Activated CD4-positive, alpha-beta T cell treated with anti-CD3 and anti-CD28 coated beads, Interleukin-2, amount 10 ng/mL, durations not matched to agents 24 days and 14 days (primary cell): Measurements from ENCODE around the gene OR5T1. TPM values are rescaled to one million over a fixed set of nuclear protein-coding genes. Genes with fewer than 3 reads are reported as not detected.

Experiments
- DNase-seq: peaks from one replicate; pipeline ENCODE4 v3.0.0; 2022
- H3K27ac Mint-ChIP-seq: one replicate; pipeline ENCODE4 v1.8.0; 2022; ENCODE audit warnings: mild to moderate bottlenecking, mixed read lengths
- H3K27me3 Mint-ChIP-seq: one replicate; pipeline ENCODE4 v1.8.0; 2022; ENCODE audit warnings: mixed read lengths
- H3K36me3 Mint-ChIP-seq: one replicate; pipeline ENCODE4 v1.8.0; 2022; ENCODE audit warnings: low read depth, mild to moderate bottlenecking, mixed read lengths
- H3K4me1 Mint-ChIP-seq: one replicate; pipeline ENCODE4 v1.8.0; 2021; ENCODE audit warnings: mixed read lengths
- H3K4me3 Mint-ChIP-seq: one replicate; pipeline ENCODE4 v1.8.0; 2022; ENCODE audit warnings: mild to moderate bottlenecking, moderate library complexity, mixed read lengths
- H3K9me3 Mint-ChIP-seq: one replicate; pipeline ENCODE4 v1.8.0; 2021; ENCODE audit warnings: mixed read lengths
- intact Hi-C: fragments of 100-400 bp; cut with micrococcal nuclease; formaldehyde crosslinking; loops from one replicate; pipeline ENCODE4 v1.15.1; 2023
- total RNA-seq: library from RNA; stranded (reverse); gene quantifications from 2 replicates; pipeline ENCODE4 v1.2.3, GENCODE V29; 2022

OR5T1 gene
- not detected in 2 replicates for total RNA-seq

GRCh38 chr11:56273854-56274253 lies at the start of gene OR5T1:
OR5T1 (plus strand) TSS chr11:56274154; CDS start chr11:56275639, 1,485 bp downstream.
- Mint-ChIP-seq H3K4me1 (no peaks in the 10 kb centered on the region), H3K27me3 (no peaks in the 10 kb centered on the region), H3K36me3 (no peaks in the 10 kb centered on the region), H3K9me3 (peaks cover 4% of the 10 kb centered on the region), H3K27ac (no peak within 1 kb of the TSS), H3K4me3 (no peak within 1 kb of the TSS)
- no peak for DNase-seq
- intact Hi-C loops, result no loop called here

GRCh38 chr11:56234155-56234554 lies 39.8 kb upstream of the OR5T1 start, which contains the start of gene OR5T2:
OR5T2 (minus strand) TSS chr11:56234255; CDS start chr11:56233062, 1,193 bp downstream.
- Mint-ChIP-seq H3K9me3 (peaks cover 10% of the 10 kb centered on the region), H3K27me3 (no peaks in the 10 kb centered on the region), H3K4me3 (no peak within 1 kb of the TSS), H3K27ac (no peak within 1 kb of the TSS), H3K4me1 (no peaks in the 10 kb centered on the region), H3K36me3 (no peaks in the 10 kb centered on the region)
- intact Hi-C loops, result no loop called here
- DNase-seq, result no peak

- H3K27me3 Mint-ChIP-seq, result no peaks in the 10 kb centered on the region
- no peaks in the 10 kb centered on the region for H3K4me1 Mint-ChIP-seq
- DNase-seq, result no peak
- no peaks in the 10 kb centered on the region for H3K36me3 Mint-ChIP-seq
- no peak within 1 kb of the TSS for H3K4me3 Mint-ChIP-seq
- intact Hi-C loops, result no loop called here
- H3K27ac Mint-ChIP-seq, result no peak within 1 kb of the TSS
- peaks cover 12% of the 10 kb centered on the region for H3K9me3 Mint-ChIP-seq
These were observed 22.0 kb upstream of the OR5T1 start, which contains the start of gene OR5T3 for GRCh38 chr11:56251954-56252353. OR5T3 (plus strand) TSS chr11:56252254; CDS start chr11:56252254, 0 bp downstream.

DNA sequence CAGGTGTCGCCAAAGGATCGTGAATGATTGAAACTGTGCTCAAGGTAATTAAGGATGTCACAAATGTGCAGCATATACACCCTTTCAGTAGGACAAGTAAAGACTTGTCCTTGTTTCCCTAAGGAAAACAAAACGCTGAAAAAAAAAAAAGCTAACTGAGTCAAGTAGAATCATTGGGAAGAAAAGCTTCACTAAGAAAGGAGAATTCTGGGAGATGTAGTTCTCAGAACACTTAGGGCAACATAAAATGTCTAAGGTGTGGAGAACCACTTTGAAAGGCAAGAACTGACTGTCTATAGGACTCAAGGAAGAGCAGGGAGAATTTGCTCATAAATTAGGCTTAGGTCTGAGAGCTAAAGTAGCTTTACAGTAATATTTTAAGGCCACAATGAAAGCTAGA lies 2.9 kb upstream of the OR5T1 start:
- Mint-ChIP-seq H3K27ac (no peak overlapping the region), H3K4me3 (no peak overlapping the region), H3K9me3 (peaks cover 13% of the 10 kb centered on the region), H3K4me1 (no peaks in the 10 kb centered on the region), H3K36me3 (no peaks in the 10 kb centered on the region), H3K27me3 (no peaks in the 10 kb centered on the region)
- intact Hi-C loops, result no loop called here
- DNase-seq, result no peak

GRCh38 chr11:56292154-56292553 lies 18.2 kb downstream of the OR5T1 start, which contains the start of gene OR8H1:
OR8H1 (minus strand) TSS chr11:56292254; CDS start chr11:56291062, 1,192 bp downstream.
- Mint-ChIP-seq H3K27ac (no peak within 1 kb of the TSS), H3K27me3 (no peaks in the 10 kb centered on the region), H3K36me3 (no peaks in the 10 kb centered on the region), H3K4me1 (no peaks in the 10 kb centered on the region), H3K9me3 (no peaks in the 10 kb centered on the region), H3K4me3 (no peak within 1 kb of the TSS)
- no peak for DNase-seq
- intact Hi-C loops, result no loop called here

DNA sequence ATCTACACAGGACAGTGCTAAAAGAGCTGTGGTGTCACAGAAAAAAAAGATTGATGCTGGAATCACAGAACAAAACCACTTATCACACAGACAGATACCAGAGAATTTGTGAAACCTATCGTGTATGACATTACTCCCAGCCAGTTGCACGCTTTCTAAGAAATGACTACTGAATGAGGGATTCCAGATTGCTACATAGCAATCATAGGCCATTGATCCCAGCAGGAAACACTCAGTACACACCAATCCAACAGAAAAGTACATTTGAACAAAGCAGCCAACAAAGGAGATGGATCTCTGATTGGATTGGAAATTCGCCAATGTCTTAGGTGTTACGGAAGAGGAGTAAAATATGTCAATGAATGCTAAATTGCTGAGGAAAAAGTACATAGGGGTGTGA lies 22.9 kb downstream of the OR5T1 start:
- H3K4me1 Mint-ChIP-seq, result no peaks in the 10 kb centered on the region
- DNase-seq, result no peak

DNA sequence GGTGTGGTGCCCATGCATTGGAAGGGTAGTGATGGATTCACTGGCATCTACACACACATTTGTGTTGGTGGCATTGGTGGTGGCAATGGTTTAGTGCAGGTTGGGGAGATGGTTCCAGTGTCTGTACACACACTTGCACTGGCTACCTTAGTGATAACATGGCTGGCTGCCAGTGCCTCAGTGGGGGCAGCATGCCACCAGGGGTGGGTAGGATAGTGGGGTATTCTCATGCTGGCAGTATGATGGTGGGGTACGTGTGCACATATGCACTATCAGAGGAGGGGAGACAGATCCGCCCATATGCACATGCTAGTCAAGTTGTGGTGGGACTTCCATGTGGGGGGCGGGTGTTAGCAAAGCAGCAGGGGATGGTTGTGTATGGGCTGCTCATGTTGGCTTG lies 33.9 kb downstream of the OR5T1 start:
- H3K9me3 Mint-ChIP-seq, result peaks cover 29% of the 10 kb centered on the region
- H3K27me3 Mint-ChIP-seq, result no peaks in the 10 kb centered on the region
- H3K36me3 Mint-ChIP-seq, result no peaks in the 10 kb centered on the region
- H3K27ac Mint-ChIP-seq, result no peak overlapping the region
- no peaks in the 10 kb centered on the region for H3K4me1 Mint-ChIP-seq
- DNase-seq, result no peak
- intact Hi-C loops, result no loop called here
- no peak overlapping the region for H3K4me3 Mint-ChIP-seq

More for the DNA sequence above, 22.9 kb downstream of the OR5T1 start:
- intact Hi-C loops, result no loop called here
- Mint-ChIP-seq H3K36me3 (no peaks in the 10 kb centered on the region), H3K4me3 (no peak overlapping the region), H3K27me3 (no peaks in the 10 kb centered on the region), H3K9me3 (no peaks in the 10 kb centered on the region), H3K27ac (no peak overlapping the region)

DNA sequence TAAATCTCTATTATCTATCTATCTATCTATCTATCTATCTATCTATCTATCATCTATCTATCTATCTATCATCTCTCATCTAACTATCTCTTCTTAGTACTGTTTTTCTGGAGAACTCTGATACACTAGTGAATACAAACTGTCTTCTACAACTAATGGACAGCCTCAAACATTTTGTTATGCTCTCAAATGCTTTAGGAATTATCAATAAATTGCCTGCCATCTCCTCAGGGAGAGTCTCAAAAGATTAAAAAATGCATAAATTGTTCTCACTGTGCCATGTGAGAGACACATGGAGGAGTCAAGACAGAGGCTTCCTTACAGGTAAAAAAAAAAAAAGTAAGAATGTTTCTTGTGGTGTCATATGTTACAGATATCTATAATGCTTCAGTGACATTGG lies 40.9 kb downstream of the OR5T1 start, which contains the start of gene OR8K3:
TSS of gene OR8K3 (plus strand) at position 301 of the 400 bp plus-strand sequence. CDS start 3,163 bp downstream, outside the sequence.
- H3K27ac Mint-ChIP-seq, result no peak within 1 kb of the TSS
- H3K27me3 Mint-ChIP-seq, result no peaks in the 10 kb centered on the region
- intact Hi-C loops, result no loop called here
- no peak for DNase-seq
- no peak within 1 kb of the TSS for H3K4me3 Mint-ChIP-seq
- H3K36me3 Mint-ChIP-seq, result no peaks in the 10 kb centered on the region
- no peaks in the 10 kb centered on the region for H3K4me1 Mint-ChIP-seq
- peaks cover 10% of the 10 kb centered on the region for H3K9me3 Mint-ChIP-seq

Other genes with a start within 250 kb of the OR5T1 start
- gene OR5AS1, start 246.5 kb upstream of the OR5T1 start, total RNA-seq, result not detected in 2 replicates
- not detected in 2 replicates for gene OR8I2, start 180.8 kb upstream of the OR5T1 start, total RNA-seq
- not detected in 2 replicates for gene OR8H2, start 170.5 kb upstream of the OR5T1 start, total RNA-seq
- not detected in 2 replicates for gene OR8H3, start 151.8 kb upstream of the OR5T1 start, total RNA-seq
- gene OR8J3, start 134.0 kb upstream of the OR5T1 start, total RNA-seq, result not detected in 2 replicates
- gene OR8K5, start 113.8 kb upstream of the OR5T1 start, total RNA-seq, result not detected in 2 replicates
- not detected in 2 replicates for gene OR5J2, start 97.5 kb upstream of the OR5T1 start, total RNA-seq
- not detected in 2 replicates for gene OR5T2, start 39.9 kb upstream of the OR5T1 start, total RNA-seq
- not detected in 2 replicates for gene OR5T3, start 21.9 kb upstream of the OR5T1 start, total RNA-seq
- gene OR8H1, start 18.1 kb downstream of the OR5T1 start, total RNA-seq, result not detected in 2 replicates
- gene OR8K3, start 41.0 kb downstream of the OR5T1 start, total RNA-seq, result not detected in 2 replicates
- not detected in 2 replicates for gene OR8K1, start 71.9 kb downstream of the OR5T1 start, total RNA-seq
- not detected in 2 replicates for gene OR8J1, start 80.1 kb downstream of the OR5T1 start, total RNA-seq
- not detected in 2 replicates for gene OR8U1, start 101.5 kb downstream of the OR5T1 start, total RNA-seq
- gene OR5AL1, start 138.5 kb downstream of the OR5T1 start, total RNA-seq, result not detected in 2 replicates
- gene OR5M3, start 199.2 kb downstream of the OR5T1 start, total RNA-seq, result not detected in 2 replicates
- not detected in 2 replicates for gene OR5M8, start 217.2 kb downstream of the OR5T1 start, total RNA-seq